Cardiac muscle cell (in vitro differentiated cells and primary cell): Measurements from ENCODE around the gene KNSTRN. TPM values are rescaled to one million over a fixed set of nuclear protein-coding genes. Genes with fewer than 3 reads are reported as not detected.

Experiments used
- DNase-seq, 2 donors: peaks; one replicate each; pipeline versions ENCODE4 v3.0.0 to v3.0.0-alpha.2; 2010 to 2017; ENCODE audit warnings: low read depth in 1 of 2, low spot score in 1 of 2
- H3K27ac ChIP-seq: fragments of 200-600 bp; sonication (generic); 2 replicates; pipeline ENCODE4 v1.5.1; 2016
- H3K27me3 ChIP-seq: fragments of 200-600 bp; sonication (generic); 2 replicates; pipeline ENCODE4 v1.6.0; 2016; ENCODE audit warnings: control low read depth
- H3K36me3 ChIP-seq: fragments of 200-600 bp; sonication (generic); 2 replicates; pipeline ENCODE4 v1.5.1; 2016; ENCODE audit warnings: control low read depth
- H3K4me1 ChIP-seq: fragments of 200-600 bp; sonication (generic); 2 replicates; pipeline ENCODE4 v1.8.1; 2017; ENCODE audit warnings: low read depth, mild to moderate bottlenecking, mixed run types
- H3K4me3 ChIP-seq: fragments of 200-600 bp; sonication (generic); 2 replicates; pipeline ENCODE4 v1.5.1; 2016; ENCODE audit warnings: mild to moderate bottlenecking
- H3K9me3 ChIP-seq: fragments of 200-600 bp; sonication (generic); 2 replicates; pipeline ENCODE4 v1.5.1; 2017; ENCODE audit warnings: low read depth, mild to moderate bottlenecking, control low read depth
- CTCF ChIP-seq: IDR thresholded peaks from 2 replicates; pipeline ENCODE4 v1.5.1; 2012; ENCODE audit warnings: low read depth, mild to moderate bottlenecking, low read length
- polyA plus RNA-seq: library from polyadenylated mRNA; unstranded; fragments of >200 nt; fragmentation: Nextera tagmentation; extraction: Ambion mirVana; gene quantifications from 2 replicates; pipeline ENCODE4 v1.2.1, GENCODE V29; 2016
- total RNA-seq: library from RNA; depleted of rRNA; stranded (reverse); fragments of >200 nt; gene quantifications from 2 replicates; pipeline ENCODE4 v1.2.3, GENCODE V29; 2016

KNSTRN gene
- total and polyA plus RNA-seq, 2 experiments from 2014 or later, result 23.0 to 84.3 TPM

GRCh38 chr15:40365624-40366456, 16.7 kb upstream of the KNSTRN start:
- no peak overlapping the region for H3K4me3 ChIP-seq
- no peak for DNase-seq
- no peaks in the 10 kb centered on the region for H3K9me3 ChIP-seq
- TF ChIP-seq CTCF, result no peak
- H3K27me3 ChIP-seq, result peaks cover 17% of the 10 kb centered on the region
- no peak overlapping the region for H3K27ac ChIP-seq
- H3K36me3 ChIP-seq, result no peaks in the 10 kb centered on the region
- H3K4me1 ChIP-seq, result no peaks in the 10 kb centered on the region

- Histone ChIP-seq H3K27me3 (peaks cover 12% of the 10 kb centered on the region), H3K27ac (no peak overlapping the region)
- no peak for TF ChIP-seq CTCF
Measured at GRCh38 chr15:40366457-40367370, 15.8 kb upstream of the KNSTRN start.

GRCh38 chr15:40367371-40367685, 15.2 kb upstream of the KNSTRN start:
- DNase-seq, result no peak
- Histone ChIP-seq H3K9me3 (no peaks in the 10 kb centered on the region), H3K4me1 (no peaks in the 10 kb centered on the region), H3K27me3 (peaks cover 9% of the 10 kb centered on the region), H3K27ac (no peak overlapping the region), H3K4me3 (no peak overlapping the region), H3K36me3 (no peaks in the 10 kb centered on the region)
- no peak for TF ChIP-seq CTCF

More at GRCh38 chr15:40366457-40367370, 15.8 kb upstream of the KNSTRN start:
- no peaks in the 10 kb centered on the region for H3K4me1 ChIP-seq
- no peaks in the 10 kb centered on the region for H3K36me3 ChIP-seq
- no peak for DNase-seq
- H3K4me3 ChIP-seq, result no peak overlapping the region
- H3K9me3 ChIP-seq, result no peaks in the 10 kb centered on the region

GRCh38 chr15:40367686-40368611, 14.6 kb upstream of the KNSTRN start:
- H3K9me3 ChIP-seq, result no peaks in the 10 kb centered on the region
- peaks cover 8% of the 10 kb centered on the region for H3K27me3 ChIP-seq
- no peak overlapping the region for H3K27ac ChIP-seq

More at GRCh38 chr15:40367686-40368611, 14.6 kb upstream of the KNSTRN start:
- Histone ChIP-seq H3K36me3 (no peaks in the 10 kb centered on the region), H3K4me1 (no peaks in the 10 kb centered on the region), H3K4me3 (no peak overlapping the region)
- DNase-seq, result peak; percentile 91 to 94
- TF ChIP-seq CTCF, result peak; percentile 75
